Transverse colon (tissue), 4 donors: ENCODE measurements around the gene PIAS1. TPM values are rescaled to one million over a fixed set of nuclear protein-coding genes. Genes with fewer than 3 reads are reported as not detected.

Experiments
- DNase-seq: peaks from one replicate; pipeline ENCODE4 v3.0.0-alpha.2; 2019
- H3K27ac ChIP-seq, 4 donors: fragments of 200-600 bp; sonication (generic); 2 replicates each; pipeline ENCODE4 v1.5.1; 2016 to 2018; ENCODE audit warnings: inconsistent platforms in 4 of 4
- H3K27me3 ChIP-seq: fragments of 200-600 bp; sonication (generic); 2 replicates; pipeline ENCODE4 v1.5.1; 2017; ENCODE audit warnings: inconsistent platforms
- H3K36me3 ChIP-seq, 4 donors: fragments of 200-600 bp; sonication (generic); 2 replicates each; pipeline ENCODE4 v1.5.1; 2017 to 2019; ENCODE audit warnings: inconsistent platforms in 4 of 4
- H3K4me1 ChIP-seq, 4 donors: fragments of 200-600 bp; sonication (generic); 2 replicates each; pipeline ENCODE4 v1.5.1; 2017 to 2020; ENCODE audit warnings: inconsistent platforms in 4 of 4
- H3K4me3 ChIP-seq, 4 donors: fragments of 200-600 bp; sonication (generic); 1 replicate in 1 of 4; 2 replicates in 3 of 4; pipeline versions ENCODE4 v1.5.1 to v1.6.1; 2017 to 2019; ENCODE audit warnings: inconsistent platforms in 4 of 4
- H3K9me3 ChIP-seq, 2 donors: fragments of 200-600 bp; sonication (generic); 2 replicates each; pipeline ENCODE4 v1.5.1; 2017 to 2019; ENCODE audit warnings: inconsistent platforms in 2 of 2
- EP300 ChIP-seq: sonication (generic); formaldehyde crosslinking; IDR thresholded peaks from one replicate; pipeline ENCODE4 v1.6.1; 2017; ENCODE audit warnings: antibody characterized with exemption, low read depth
- POLR2A ChIP-seq: fragments of 450-650 bp; IDR thresholded peaks from one replicate; pipeline ENCODE4 v1.6.1; 2016; ENCODE audit warnings: antibody characterized with exemption, mild to moderate bottlenecking, moderate library complexity
- POLR2AphosphoS5 ChIP-seq, 3 donors: sonication (generic); formaldehyde crosslinking; IDR thresholded peaks; one replicate each; pipeline ENCODE4 v1.6.1; 2016; ENCODE audit warnings: antibody characterized with exemption in 3 of 3
- WGBS, 2 donors: methylation state at CpG; one replicate each; pipeline ENCODE4 v1.1.5; 2018; ENCODE audit warnings: low coverage in 1 of 2; 5-methylcytosine and 5-hydroxymethylcytosine counted together
- in situ Hi-C, 4 donors: fragments of 200-750 bp; cut with MboI; loops; one replicate each; pipeline versions ENCODE4 v1.15.0 to v1.15.1; 2017; ENCODE audit warnings: low sequenced_read_pairs in 3 of 4, low pct_ligation_motif_present in 1 of 4, low pct_unique_long_range_greater_than_20kb in 1 of 4
- intact Hi-C: fragments of 100-400 bp; cut with DNase I; formaldehyde crosslinking; loops from one replicate; pipeline ENCODE4 v1.15.1; 2023; ENCODE audit warnings: low total_unique reads
- total RNA-seq, 4 donors: library from RNA; depleted of rRNA; stranded (reverse); fragments of >200 nt; gene quantifications; one replicate each; pipeline ENCODE4 v1.1.0, GENCODE V29; 2016
- TF ChIP-seq, protein P1 (sequence below), 5 experiments: fragments of 200-600 bp in 3 of 5; fragments of 450-650 bp in 2 of 5; sonication (generic) in 3 of 5; IDR thresholded peaks; 1 replicate in 2 of 5; 2 replicates in 3 of 5; pipeline ENCODE4 v1.5.1; 2016 to 2017; ENCODE audit warnings: antibody characterized with exemption in 5 of 5, inconsistent platforms in 3 of 5, mild to moderate bottlenecking in 2 of 5, moderate library complexity in 1 of 5

The PIAS1 gene
- total RNA-seq, 4 donors from 2014 or later, result 34.0 to 141 (median 55.4) TPM

DNA sequence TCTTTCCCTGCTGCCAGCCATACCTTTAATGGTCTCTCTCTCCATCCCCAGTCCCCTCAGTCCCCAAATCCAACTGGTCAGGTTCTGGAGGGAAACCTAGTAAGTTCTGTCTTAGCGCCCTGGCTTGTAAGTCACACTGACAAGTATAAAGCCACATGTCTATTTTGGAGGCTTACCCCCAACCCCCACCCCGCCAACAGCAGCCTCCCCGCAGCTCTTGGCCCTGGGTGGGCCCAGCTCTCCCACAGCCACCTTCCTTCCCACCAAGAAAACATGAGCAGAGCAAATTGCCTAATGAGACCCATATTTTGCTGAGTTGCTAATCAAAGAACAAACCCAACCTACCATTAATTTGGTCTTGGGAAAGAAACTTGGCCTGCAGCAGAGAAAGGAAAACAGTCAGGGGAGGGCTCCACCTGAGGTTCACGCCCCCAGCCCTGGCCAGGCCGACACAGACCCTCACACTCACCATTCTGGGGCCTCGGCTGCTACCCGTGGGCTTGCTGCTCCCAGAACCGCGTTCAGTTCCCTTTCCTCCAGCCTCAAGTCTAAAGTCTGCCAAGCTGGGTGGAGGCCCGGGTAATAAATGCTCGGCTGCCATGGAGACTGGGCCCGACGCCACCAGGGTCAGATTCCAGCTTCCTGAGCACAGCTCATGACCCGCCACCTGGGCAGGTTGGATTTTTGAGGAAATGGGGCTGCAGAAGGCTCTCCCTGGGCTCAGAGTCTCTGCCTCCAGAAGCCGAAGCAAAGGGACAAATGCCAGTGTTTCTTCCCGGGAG is 150.9 kb downstream of the PIAS1 start, which contains the start of gene CALML4:
Gene CALML4 (minus strand): TSS at position 557 of the 782 bp plus-strand sequence. CDS start 85 bp downstream, at position 472.
- H3K27me3 ChIP-seq, result no peaks in the 10 kb centered on the region
- H3K36me3 ChIP-seq, result no peaks in the 10 kb centered on the region
- intact Hi-C loops (loop anchor here (5.0 kb wide), 1 partner anchor 1678 kb away; no protein-coding TSS in a partner anchor), in situ Hi-C loops (no loop called here)
- H3K9me3 ChIP-seq, result no peaks in the 10 kb centered on the region
- peak; percentile 93 for DNase-seq
- WGBS, 2 donors, result 24 to 39% methylated on average over 2 to 16 of the region's 16 CpGs
- H3K4me3 ChIP-seq, result peak within 1 kb of the TSS; percentile 8 to 61 (median 40)
- peaks cover 12 to 65% (median 46%) of the 10 kb centered on the region in 4 donors for H3K4me1 ChIP-seq
- TF ChIP-seq EP300, result no peak
- peak; percentile 79 to 89 (median 81) for TF ChIP-seq POLR2AphosphoS5 (IDR thresholded peaks at IDR 0.05)
- TF ChIP-seq, protein P1, sequence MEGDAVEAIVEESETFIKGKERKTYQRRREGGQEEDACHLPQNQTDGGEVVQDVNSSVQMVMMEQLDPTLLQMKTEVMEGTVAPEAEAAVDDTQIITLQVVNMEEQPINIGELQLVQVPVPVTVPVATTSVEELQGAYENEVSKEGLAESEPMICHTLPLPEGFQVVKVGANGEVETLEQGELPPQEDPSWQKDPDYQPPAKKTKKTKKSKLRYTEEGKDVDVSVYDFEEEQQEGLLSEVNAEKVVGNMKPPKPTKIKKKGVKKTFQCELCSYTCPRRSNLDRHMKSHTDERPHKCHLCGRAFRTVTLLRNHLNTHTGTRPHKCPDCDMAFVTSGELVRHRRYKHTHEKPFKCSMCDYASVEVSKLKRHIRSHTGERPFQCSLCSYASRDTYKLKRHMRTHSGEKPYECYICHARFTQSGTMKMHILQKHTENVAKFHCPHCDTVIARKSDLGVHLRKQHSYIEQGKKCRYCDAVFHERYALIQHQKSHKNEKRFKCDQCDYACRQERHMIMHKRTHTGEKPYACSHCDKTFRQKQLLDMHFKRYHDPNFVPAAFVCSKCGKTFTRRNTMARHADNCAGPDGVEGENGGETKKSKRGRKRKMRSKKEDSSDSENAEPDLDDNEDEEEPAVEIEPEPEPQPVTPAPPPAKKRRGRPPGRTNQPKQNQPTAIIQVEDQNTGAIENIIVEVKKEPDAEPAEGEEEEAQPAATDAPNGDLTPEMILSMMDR (IDR thresholded peaks at IDR 0.05), result no peak
- peak; percentile 76 for TF ChIP-seq POLR2A
- peak within 1 kb of the TSS; percentile 87 to 90 (median 90) for H3K27ac ChIP-seq

DNA sequence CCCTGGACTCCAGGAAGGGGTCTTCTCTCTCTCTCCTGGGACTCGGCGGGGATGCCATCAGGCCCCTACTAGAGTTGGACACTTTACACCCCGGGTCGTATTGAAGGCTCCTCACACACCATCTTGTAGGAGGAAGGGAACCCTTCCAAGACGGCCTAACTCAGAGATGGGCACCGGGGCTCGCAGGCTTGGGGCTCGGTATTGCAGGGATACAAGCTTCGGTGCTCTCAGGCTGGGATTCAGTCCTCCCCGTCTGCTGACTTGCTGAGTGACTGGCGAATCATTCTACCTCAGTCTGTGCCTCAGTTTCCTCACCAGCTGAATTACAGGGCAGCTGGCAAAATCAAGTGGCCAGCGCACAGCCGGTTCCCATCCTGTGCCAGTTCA is 151.4 kb downstream of the PIAS1 start:
- H3K4me1 ChIP-seq, result peaks cover 10 to 64% (median 45%) of the 10 kb centered on the region in 4 donors
- in situ Hi-C loops (no loop called here), intact Hi-C loops (loop anchor here (5.0 kb wide), 1 partner anchor 1678 kb away; no protein-coding TSS in a partner anchor)
- peak overlapping the region in 3 of 4 donors; percentile 33 to 61 (median 47) for H3K4me3 ChIP-seq
- TF ChIP-seq POLR2AphosphoS5 (IDR thresholded peaks at IDR 0.05) (no peak), EP300 (no peak), POLR2A (no peak)
- TF ChIP-seq, protein P1 (IDR thresholded peaks at IDR 0.05), result no peak
- H3K9me3 ChIP-seq, result no peaks in the 10 kb centered on the region
- no peak for DNase-seq
- WGBS, 2 donors, result 45% methylated on average over 11 of the region's 13 CpGs; no CpG with 5 or more reads in 1 of the 2 donors
- H3K36me3 ChIP-seq, result no peaks in the 10 kb centered on the region
- peak overlapping the region; percentile 87 to 90 (median 90) for H3K27ac ChIP-seq
- H3K27me3 ChIP-seq, result no peaks in the 10 kb centered on the region

DNA sequence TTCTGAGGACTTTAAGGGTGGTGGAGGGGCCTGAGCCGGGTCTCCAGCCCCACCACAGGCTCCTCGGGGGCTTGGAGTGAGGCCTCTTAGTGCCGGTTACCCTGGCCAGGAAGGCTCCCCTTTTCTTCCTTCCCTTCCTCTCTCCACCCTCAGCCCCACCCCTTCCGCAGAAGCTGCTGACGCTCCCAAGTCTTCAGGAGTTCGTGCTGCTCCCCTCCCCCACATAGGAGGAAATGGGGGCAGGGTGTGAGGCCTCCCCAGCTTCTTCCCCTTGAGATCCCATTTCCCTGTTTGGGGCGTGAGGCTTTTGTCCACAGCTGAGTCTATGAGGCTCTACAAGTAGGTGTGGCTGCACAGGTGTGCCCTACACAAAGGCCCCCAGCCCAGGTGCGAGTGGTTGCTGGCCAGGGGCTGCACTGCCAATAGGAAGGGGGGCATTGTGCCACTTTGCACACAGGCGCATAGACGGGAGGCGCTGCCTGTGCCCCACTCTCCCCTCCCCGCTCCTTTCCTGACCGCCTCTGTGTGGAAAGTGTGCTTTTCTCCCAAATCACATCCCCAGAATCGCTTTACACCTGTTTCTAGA is 151.9 kb downstream of the PIAS1 start:
- WGBS, 2 donors, result 62% methylated on average over 14 of the region's 14 CpGs; no CpG with 5 or more reads in 1 of the 2 donors
- intact Hi-C loops, result loop anchor here (5.0 kb wide), 1 partner anchor 1679 kb away; no protein-coding TSS in a partner anchor

More for the DNA sequence above, 151.9 kb downstream of the PIAS1 start:
- no peaks in the 10 kb centered on the region for H3K9me3 ChIP-seq
- H3K4me3 ChIP-seq, result peak overlapping the region in 3 of 4 donors; percentile 33 to 61 (median 47)
- no peaks in the 10 kb centered on the region for H3K27me3 ChIP-seq
- TF ChIP-seq, protein P1 (IDR thresholded peaks at IDR 0.05), result no peak
- TF ChIP-seq EP300, result peak; percentile 23
- peak; percentile 60 to 71 (median 64) for TF ChIP-seq POLR2AphosphoS5 (IDR thresholded peaks at IDR 0.05)
- TF ChIP-seq POLR2A, result peak; percentile 9
- H3K36me3 ChIP-seq, result no peaks in the 10 kb centered on the region
- H3K4me1 ChIP-seq, result peaks cover 12 to 64% (median 45%) of the 10 kb centered on the region in 4 donors
- DNase-seq, result peak; percentile 92
- in situ Hi-C loops, result no loop called here
- H3K27ac ChIP-seq, result peak overlapping the region; percentile 87 to 90 (median 90)
